GM23248 (cell line): ENCODE data around the gene TRPM2. TPM values are rescaled to one million over a fixed set of nuclear protein-coding genes. Genes with fewer than 3 reads are reported as not detected.

Source experiments
- DNase-seq: peaks from one replicate; pipeline ENCODE4 v3.0.0-alpha.2; 2015
- H2AFZ ChIP-seq: fragments of 200-600 bp; sonication (generic); 2 replicates; pipeline ENCODE4 v1.6.1; 2016; ENCODE audit warnings: antibody characterized with exemption
- H3F3A ChIP-seq: fragments of 200-600 bp; sonication (generic); 2 replicates; pipeline ENCODE4 v1.6.1; 2016; ENCODE audit warnings: mild to moderate bottlenecking, antibody characterized with exemption, mixed run types; ENCODE audit not compliant: insufficient read depth
- H3K27ac ChIP-seq: fragments of 200-600 bp; sonication (generic); 2 replicates; pipeline ENCODE4 v1.5.1; 2016; ENCODE audit warnings: mild to moderate bottlenecking
- H3K27me3 ChIP-seq: fragments of 200-600 bp; sonication (generic); replicated peaks from 2 replicates; pipeline ENCODE4 v1.6.1; 2016; ENCODE audit warnings: mild to moderate bottlenecking; ENCODE audit not compliant: insufficient read depth
- H3K36me3 ChIP-seq: fragments of 200-600 bp; sonication (generic); 2 replicates; pipeline ENCODE4 v1.6.1; 2016; ENCODE audit warnings: low read depth, mild to moderate bottlenecking
- H3K4me1 ChIP-seq: fragments of 200-600 bp; sonication (generic); 2 replicates; pipeline ENCODE4 v1.6.1; 2016; ENCODE audit warnings: mild to moderate bottlenecking; ENCODE audit not compliant: insufficient read depth
- H3K4me2 ChIP-seq: fragments of 200-600 bp; sonication (generic); one replicate; pipeline ENCODE4 v1.6.1; 2016; ENCODE audit warnings: mild to moderate bottlenecking; ENCODE audit not compliant: unreplicated experiment
- H3K4me3 ChIP-seq: fragments of 200-600 bp; sonication (generic); 2 replicates; pipeline ENCODE4 v1.5.1; 2016; ENCODE audit warnings: mild to moderate bottlenecking
- H3K79me2 ChIP-seq: fragments of 200-600 bp; sonication (generic); 2 replicates; pipeline ENCODE4 v1.6.1; 2016; ENCODE audit warnings: mild to moderate bottlenecking; ENCODE audit not compliant: insufficient read depth
- H3K9ac ChIP-seq: fragments of 200-600 bp; sonication (generic); 2 replicates; pipeline ENCODE4 v1.6.1; 2016; ENCODE audit warnings: mild to moderate bottlenecking
- H3K9me2 ChIP-seq: fragments of 200-600 bp; sonication (generic); 2 replicates; pipeline ENCODE4 v1.6.1; 2016; ENCODE audit warnings: mixed run types, mild to moderate bottlenecking, moderate library complexity; ENCODE audit not compliant: insufficient read depth
- H3K9me3 ChIP-seq: fragments of 200-600 bp; sonication (generic); one replicate; pipeline ENCODE4 v1.6.1; 2017; ENCODE audit warnings: low read depth
- H4K20me1 ChIP-seq: fragments of 200-600 bp; sonication (generic); 2 replicates; pipeline ENCODE4 v1.6.0; 2016; ENCODE audit not compliant: insufficient read depth
- EZH2 ChIP-seq: fragments of 200-600 bp; sonication (generic); IDR thresholded peaks from 2 replicates; pipeline ENCODE4 v1.6.1; 2018; ENCODE audit warnings: antibody characterized with exemption, mild to moderate bottlenecking; ENCODE audit not compliant: insufficient read depth, poor library complexity, severe bottlenecking
- EZH2phosphoT487 ChIP-seq: fragments of 200-600 bp; sonication (generic); IDR thresholded peaks from 2 replicates; pipeline ENCODE4 v1.6.1; 2018; ENCODE audit warnings: antibody characterized with exemption, moderate library complexity, mild to moderate bottlenecking, low read depth; ENCODE audit not compliant: insufficient read depth
- WGBS, 2 experiments: methylation state at CpG; one replicate each; pipeline ENCODE4 v1.1.6; 2015 to 2017; ENCODE audit warnings: low lambda C conversion rate in 2 of 2, low coverage in 1 of 2; ENCODE audit errors: missing lambda C conversion rate in 2 of 2; 5-methylcytosine and 5-hydroxymethylcytosine counted together
- in situ Hi-C: fragments of 300-500 bp; cut with MboI; formaldehyde crosslinking; loops from 2 replicates; pipeline ENCODE4 v1.15.0; 2020
- polyA plus RNA-seq: library from polyadenylated mRNA; unstranded; fragments of >200 nt; fragmentation: Nextera tagmentation; extraction: Ambion mirVana; gene quantifications from 2 replicates; pipeline ENCODE4 v1.2.1, GENCODE V29; 2016
- small RNA-seq: library from RNA; depleted of rRNA; stranded (forward); fragments of <200 nt; gene quantifications from one replicate; pipeline ENCODE3, GENCODE V24; 2014; ENCODE audit warnings: low read depth, low replicate concordance
- total RNA-seq: library from RNA; depleted of rRNA; stranded (reverse); fragments of >200 nt; shearing (Covaris generic); gene quantifications from 2 replicates; pipeline ENCODE4 v1.2.3, GENCODE V29; 2014; rRNA removed

TRPM2 gene
- total and polyA plus RNA-seq, 2 experiments from 2014 or later = 0.22 TPM; not detected in 1

GRCh38 chr21:44486302-44486701 is 132.9 kb downstream of the TRPM2 start:
- H3F3A ChIP-seq = no peaks in the 10 kb centered on the region
- no peak overlapping the region for H3K9ac ChIP-seq
- DNase-seq = no peak
- no peaks in the 10 kb centered on the region for H3K9me3 ChIP-seq
- H3K9me2 ChIP-seq = no peaks in the 10 kb centered on the region
- no peak overlapping the region for H3K4me3 ChIP-seq
- no peak overlapping the region for H3K27ac ChIP-seq
- in situ Hi-C loops = no loop called here
- no peaks in the 10 kb centered on the region for H3K79me2 ChIP-seq
- no peak for TF ChIP-seq EZH2phosphoT487
- TF ChIP-seq EZH2 = no peak
- 67 to 77% methylated on average over 16 of the region's 16 CpGs for WGBS, 2 experiments
- no peak overlapping the region for H2AFZ ChIP-seq
- no peaks in the 10 kb centered on the region for H3K36me3 ChIP-seq
- no peaks in the 10 kb centered on the region for H3K4me1 ChIP-seq
- no peaks in the 10 kb centered on the region for H4K20me1 ChIP-seq
- H3K27me3 ChIP-seq = peaks cover 6% of the 10 kb centered on the region; the same call in 1 of the 2 replicates
- no peak overlapping the region for H3K4me2 ChIP-seq

DNA sequence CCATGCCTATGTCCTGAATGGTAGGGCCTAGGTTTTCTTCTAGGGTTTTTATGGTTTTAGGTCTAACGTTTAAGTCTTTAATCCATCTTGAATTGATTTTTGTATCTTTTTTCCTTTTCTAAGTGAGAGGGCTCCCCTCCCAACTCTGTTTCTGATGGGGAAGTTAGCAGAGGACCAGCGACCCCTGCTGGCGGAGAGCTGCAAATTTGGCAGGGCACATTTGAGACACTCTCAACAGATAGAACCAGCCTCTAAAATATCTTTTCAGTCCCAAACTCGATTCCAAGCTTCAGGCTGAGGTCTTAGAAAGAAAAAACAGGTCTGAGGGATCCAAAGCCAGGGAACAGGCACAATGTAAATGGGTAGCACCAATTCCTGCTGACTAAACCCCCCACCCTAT is 134.4 kb downstream of the TRPM2 start:
- peak; percentile 53 for DNase-seq

DNA sequence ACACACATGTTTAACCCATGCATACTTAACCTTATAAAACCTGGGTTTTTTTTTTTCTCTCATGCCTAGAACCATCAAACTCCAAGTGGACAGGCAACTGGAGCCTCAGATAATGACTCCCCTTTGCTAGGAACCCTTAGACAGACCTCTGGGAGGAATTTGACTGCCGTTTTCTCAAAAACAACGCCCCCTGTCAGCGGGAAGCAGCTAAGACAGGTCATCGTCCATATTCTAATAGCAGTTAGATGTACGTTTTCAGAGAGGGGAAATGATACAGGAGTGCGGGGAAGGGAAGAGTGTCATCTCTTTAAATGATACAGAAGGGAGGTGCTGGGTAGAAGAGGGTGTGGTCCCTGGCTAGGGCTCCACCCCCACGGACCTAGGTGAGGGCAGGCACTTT is 136.5 kb downstream of the TRPM2 start:
- Histone ChIP-seq H3K36me3 (no peaks in the 10 kb centered on the region), H3K4me2 (no peak overlapping the region), H3K9ac (no peak overlapping the region), H3K79me2 (no peaks in the 10 kb centered on the region), H3K27ac (no peak overlapping the region), H3K4me1 (no peaks in the 10 kb centered on the region), H2AFZ (no peak overlapping the region), H3K4me3 (no peak overlapping the region), H3K9me2 (no peaks in the 10 kb centered on the region), H3K27me3 (no peaks in the 10 kb centered on the region), H3K9me3 (no peaks in the 10 kb centered on the region), H4K20me1 (no peaks in the 10 kb centered on the region), H3F3A (no peaks in the 10 kb centered on the region)
- no peak for DNase-seq
- in situ Hi-C loops = no loop called here
- WGBS, 2 experiments = 31 to 35% methylated on average over 7 of the region's 7 CpGs
- TF ChIP-seq EZH2phosphoT487 (no peak), EZH2 (no peak)

More for the DNA sequence above, 134.4 kb downstream of the TRPM2 start:
- no peaks in the 10 kb centered on the region for H3K36me3 ChIP-seq
- in situ Hi-C loops = no loop called here
- WGBS, 2 experiments = 7 to 15% methylated on average over 4 of the region's 4 CpGs
- TF ChIP-seq EZH2phosphoT487 (no peak), EZH2 (no peak)
- no peaks in the 10 kb centered on the region for H3F3A ChIP-seq
- no peaks in the 10 kb centered on the region for H3K79me2 ChIP-seq
- no peaks in the 10 kb centered on the region for H3K4me1 ChIP-seq
- no peak overlapping the region for H2AFZ ChIP-seq
- H3K9me3 ChIP-seq = no peaks in the 10 kb centered on the region
- peaks cover 6% of the 10 kb centered on the region; the same call in 1 of the 2 replicates for H3K27me3 ChIP-seq
- H3K4me2 ChIP-seq = no peak overlapping the region
- H4K20me1 ChIP-seq = no peaks in the 10 kb centered on the region
- H3K9me2 ChIP-seq = no peaks in the 10 kb centered on the region
- no peak overlapping the region for H3K27ac ChIP-seq
- H3K9ac ChIP-seq = no peak overlapping the region
- no peak overlapping the region for H3K4me3 ChIP-seq

DNA sequence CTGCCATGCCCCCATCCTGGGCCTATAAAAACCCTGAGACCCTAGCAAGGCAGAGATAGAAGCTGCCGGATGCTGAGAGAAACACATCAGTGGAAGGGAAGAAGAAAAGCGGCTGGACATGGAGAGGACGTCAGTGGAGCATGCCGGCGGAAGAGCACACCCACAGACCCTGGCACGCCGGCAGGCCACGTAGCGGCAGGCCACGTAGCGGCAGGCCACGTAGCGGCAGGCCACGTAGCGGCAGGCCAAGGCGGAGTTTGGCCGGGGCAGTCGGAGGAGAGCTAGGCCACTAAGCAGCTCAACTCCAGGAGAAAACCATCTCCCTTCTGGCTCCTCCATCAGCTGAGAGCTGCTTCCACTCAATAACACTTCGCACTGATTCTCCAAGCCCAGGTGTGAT is 137.0 kb downstream of the TRPM2 start:
- H3K4me1 ChIP-seq = no peaks in the 10 kb centered on the region
- in situ Hi-C loops = no loop called here
- H3K36me3 ChIP-seq = no peaks in the 10 kb centered on the region
- no peak overlapping the region for H2AFZ ChIP-seq
- no peak overlapping the region for H3K4me2 ChIP-seq
- no peak overlapping the region for H3K27ac ChIP-seq
- H3F3A ChIP-seq = no peaks in the 10 kb centered on the region
- DNase-seq = no peak
- H3K27me3 ChIP-seq = no peaks in the 10 kb centered on the region; the same call in 1 of the 2 replicates
- no peaks in the 10 kb centered on the region for H3K9me3 ChIP-seq
- H4K20me1 ChIP-seq = no peaks in the 10 kb centered on the region
- no peak overlapping the region for H3K9ac ChIP-seq
- WGBS, 2 experiments = 81 to 85% methylated on average over 19 of the region's 19 CpGs
- H3K4me3 ChIP-seq = no peak overlapping the region
- H3K9me2 ChIP-seq = no peaks in the 10 kb centered on the region
- TF ChIP-seq EZH2phosphoT487 = no peak
- no peak for TF ChIP-seq EZH2
- H3K79me2 ChIP-seq = no peaks in the 10 kb centered on the region

DNA sequence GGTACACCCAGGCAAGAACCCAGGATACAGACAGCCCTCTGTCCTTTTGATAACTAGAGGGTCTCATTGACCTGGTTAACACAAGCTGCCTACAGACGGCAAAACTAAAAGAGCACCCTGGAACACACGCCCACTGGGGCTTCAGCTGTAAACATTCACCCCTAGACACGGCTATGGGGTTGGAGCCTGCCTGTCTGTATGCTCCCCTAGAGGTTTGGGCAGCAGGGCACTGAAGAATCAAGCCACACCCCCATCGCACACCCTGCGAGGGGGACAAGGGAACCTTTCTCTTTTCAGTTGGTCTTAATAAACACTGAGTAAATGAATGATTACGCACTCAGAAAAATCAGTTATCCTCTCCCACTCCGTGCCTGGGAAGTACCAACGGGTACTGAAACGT is 137.4 kb downstream of the TRPM2 start:
- H3K4me1 ChIP-seq = no peaks in the 10 kb centered on the region
- H3F3A ChIP-seq = no peaks in the 10 kb centered on the region
- H3K4me3 ChIP-seq = no peak overlapping the region
- no peak for TF ChIP-seq EZH2
- in situ Hi-C loops = no loop called here
- H3K9ac ChIP-seq = no peak overlapping the region
- H3K27ac ChIP-seq = no peak overlapping the region
- no peaks in the 10 kb centered on the region for H3K36me3 ChIP-seq
- no peak overlapping the region for H2AFZ ChIP-seq
- H3K4me2 ChIP-seq = no peak overlapping the region
- H4K20me1 ChIP-seq = no peaks in the 10 kb centered on the region
- DNase-seq = no peak
- H3K9me3 ChIP-seq = no peaks in the 10 kb centered on the region
- H3K79me2 ChIP-seq = no peaks in the 10 kb centered on the region
- no peaks in the 10 kb centered on the region; the same call in 1 of the 2 replicates for H3K27me3 ChIP-seq
- no peaks in the 10 kb centered on the region for H3K9me2 ChIP-seq
- WGBS, 2 experiments = 67 to 75% methylated on average over 9 of the region's 9 CpGs

Small RNA genes within 50 kb of the gene (small RNA-seq; reads per million reads assigned to genes)
- not detected for gene RF00285

Other genes with a start within 250 kb of the TRPM2 start
- 16.1 and 16.3 TPM in 2 replicates for gene PWP2, start 246.2 kb upstream of the TRPM2 start, total RNA-seq
- gene PWP2, start 246.2 kb upstream of the TRPM2 start, polyA plus RNA-seq = 11.2 and 12.8 TPM in 2 replicates
- gene GATD3, start 219.9 kb upstream of the TRPM2 start, total RNA-seq = 39.6 and 45.7 TPM in 2 replicates
- gene GATD3, start 219.9 kb upstream of the TRPM2 start, polyA plus RNA-seq = 49.1 and 50.9 TPM in 2 replicates
- under 0.01 and 0.25 TPM in 2 replicates for gene ICOSLG, start 112.7 kb upstream of the TRPM2 start, total RNA-seq
- gene ICOSLG, start 112.7 kb upstream of the TRPM2 start, polyA plus RNA-seq = not detected in 2 replicates
- not detected in 2 replicates for gene DNMT3L, start 91.7 kb upstream of the TRPM2 start, total RNA-seq
- not detected in 2 replicates for gene DNMT3L, start 91.7 kb upstream of the TRPM2 start, polyA plus RNA-seq
- gene AIRE, start 67.7 kb upstream of the TRPM2 start, total RNA-seq = not detected in 2 replicates
- not detected in 2 replicates for gene AIRE, start 67.7 kb upstream of the TRPM2 start, polyA plus RNA-seq
- gene PFKL, start 53.6 kb upstream of the TRPM2 start, total RNA-seq = 239 and 270 TPM in 2 replicates
- gene PFKL, start 53.6 kb upstream of the TRPM2 start, polyA plus RNA-seq = 199 and 213 TPM in 2 replicates
- gene CFAP410, start 14.2 kb upstream of the TRPM2 start, total RNA-seq = 17.0 and 20.5 TPM in 2 replicates
- gene CFAP410, start 14.2 kb upstream of the TRPM2 start, polyA plus RNA-seq = 19.8 and 20.8 TPM in 2 replicates
- 0.32 and 0.38 TPM in 2 replicates for gene LRRC3, start 101.9 kb downstream of the TRPM2 start, total RNA-seq
- 0.28 and 0.29 TPM in 2 replicates for gene LRRC3, start 101.9 kb downstream of the TRPM2 start, polyA plus RNA-seq
- gene KRTAP10-1, start 186.6 kb downstream of the TRPM2 start, total RNA-seq = not detected in 2 replicates
- gene KRTAP10-1, start 186.6 kb downstream of the TRPM2 start, polyA plus RNA-seq = not detected in 2 replicates
- not detected in 2 replicates for gene KRTAP10-2, start 197.9 kb downstream of the TRPM2 start, total RNA-seq
- not detected in 2 replicates for gene KRTAP10-2, start 197.9 kb downstream of the TRPM2 start, polyA plus RNA-seq
- gene KRTAP10-3, start 205.2 kb downstream of the TRPM2 start, total RNA-seq = not detected in 2 replicates
- gene KRTAP10-3, start 205.2 kb downstream of the TRPM2 start, polyA plus RNA-seq = not detected in 2 replicates
- gene KRTAP10-4, start 220.1 kb downstream of the TRPM2 start, total RNA-seq = not detected in 2 replicates
- gene KRTAP10-4, start 220.1 kb downstream of the TRPM2 start, polyA plus RNA-seq = not detected in 2 replicates
- gene KRTAP10-5, start 227.0 kb downstream of the TRPM2 start, total RNA-seq = not detected in 2 replicates
- not detected in 2 replicates for gene KRTAP10-5, start 227.0 kb downstream of the TRPM2 start, polyA plus RNA-seq
- gene KRTAP10-6, start 238.9 kb downstream of the TRPM2 start, total RNA-seq = not detected in 2 replicates
- gene KRTAP10-6, start 238.9 kb downstream of the TRPM2 start, polyA plus RNA-seq = not detected in 2 replicates
- not detected in 2 replicates for gene KRTAP10-7, start 247.0 kb downstream of the TRPM2 start, total RNA-seq
- gene KRTAP10-7, start 247.0 kb downstream of the TRPM2 start, polyA plus RNA-seq = not detected in 2 replicates